ENCODE results near the gene SEMA5B.

- no peak for TF ChIP-seq CTCF (optimal IDR thresholded peaks at IDR 0.05 in 1 of 3, IDR thresholded peaks at IDR 0.05 in 1 of 3, conservative IDR thresholded peaks at IDR 0.05 in 1 of 3; ENCODE audit: extremely low read depth in 1 of 3, insufficient read depth in 2 of 3, low read length in 3 of 3)
- no peak for TF ChIP-seq EZH2 (IDR thresholded peaks at IDR 0.05; ENCODE audit: low read length)
Observed at GRCh38 chr3:123042413-123042812, 14.8 kb upstream of the SEMA5B start.
